Body of pancreas (tissue), 4 donors: ENCODE measurements around the gene UMAD1. TPM values are rescaled to one million over a fixed set of nuclear protein-coding genes. Genes with fewer than 3 reads are reported as not detected.

ENCODE experiments used
- ATAC-seq: fragments of 150-250 bp; one replicate; pipeline ENCODE4 v1.9.1; 2016
- DNase-seq, 4 donors: peaks; one replicate each; pipeline ENCODE4 v3.0.0-alpha.2; 2019
- H3K27ac ChIP-seq, 4 donors: fragments of 200-600 bp; sonication (generic); 1 replicate in 3 of 4; 2 replicates in 1 of 4; pipeline versions ENCODE4 v1.5.1 to v1.6.1; 2016 to 2019; ENCODE audit warnings: mild to moderate bottlenecking in 1 of 4, mixed read lengths in 1 of 4, moderate library complexity in 1 of 4
- H3K27me3 ChIP-seq, 2 donors: fragments of 200-600 bp; sonication (generic); one replicate each; pipeline ENCODE4 v1.6.0; 2016; ENCODE audit warnings: mild to moderate bottlenecking in 1 of 2
- H3K36me3 ChIP-seq, 2 donors: fragments of 200-600 bp; sonication (generic); replicated peaks in 1 of 2; 2 replicates each; pipeline ENCODE4 v1.5.1; 2016; ENCODE audit warnings: low read depth in 2 of 2; ENCODE audit not compliant: insufficient read depth in 1 of 2
- H3K4me1 ChIP-seq: fragments of 200-600 bp; sonication (generic); one replicate; pipeline ENCODE4 v1.6.0; 2016
- H3K4me3 ChIP-seq, 2 donors: fragments of 200-600 bp; sonication (generic); 1 replicate in 1 of 2; 2 replicates in 1 of 2; pipeline ENCODE4 v1.5.1; 2016 to 2019
- H3K9me3 ChIP-seq, 3 donors: fragments of 200-600 bp; sonication (generic); 1 replicate in 2 of 3; 2 replicates in 1 of 3; pipeline ENCODE4 v1.5.1; 2016
- CTCF ChIP-seq, 7 experiments: fragments of 450-650 bp in 4 of 7; fragments of 200-600 bp in 3 of 7; sonication (generic) in 3 of 7; IDR thresholded peaks; one replicate each; pipeline ENCODE4 v1.5.1; 2016 to 2019; ENCODE audit warnings: antibody characterized with exemption in 7 of 7
- POLR2A ChIP-seq, 3 donors: fragments of 450-650 bp; IDR thresholded peaks; one replicate each; pipeline ENCODE4 v1.6.1; 2016; ENCODE audit warnings: antibody characterized with exemption in 3 of 3, mild to moderate bottlenecking in 2 of 3
- WGBS, 2 donors: methylation state at CpG; one replicate each; pipeline ENCODE4 v1.1.5; 2017; 5-methylcytosine and 5-hydroxymethylcytosine counted together
- intact Hi-C: fragments of 100-400 bp; cut with DNase I; formaldehyde crosslinking; loops from one replicate; pipeline ENCODE4 v1.15.1; 2023
- total RNA-seq, 2 donors: library from RNA; depleted of rRNA; stranded (reverse); fragments of >200 nt; gene quantifications; one replicate each; pipeline ENCODE4 v1.1.0, GENCODE V29; 2016

Gene UMAD1
- total RNA-seq, 2 donors from 2014 or later, result 15.8 to 34.8 TPM

- H3K4me3 ChIP-seq, result no peak overlapping the region
- 92 to 96% methylated on average over 3 of the region's 3 CpGs for WGBS, 2 donors
- intact Hi-C loops, result no loop called here
- ATAC-seq (no peak), DNase-seq (no peak)
- no peaks in the 10 kb centered on the region for H3K36me3 ChIP-seq
- H3K4me1 ChIP-seq, result no peaks in the 10 kb centered on the region
- no peak overlapping the region for H3K27ac ChIP-seq
- no peak for TF ChIP-seq CTCF (IDR thresholded peaks at IDR 0.05)
- no peak for TF ChIP-seq POLR2A (IDR thresholded peaks at IDR 0.05)
- H3K9me3 ChIP-seq, result no peaks in the 10 kb centered on the region
- H3K27me3 ChIP-seq, result no peaks in the 10 kb centered on the region
These were observed 146.0 kb downstream of the UMAD1 start for GRCh38 chr7:7786595-7786994.

- intact Hi-C loops, result no loop called here
- no peaks in the 10 kb centered on the region for H3K36me3 ChIP-seq
- WGBS, 2 donors, result 90 to 91% methylated on average over 3 of the region's 3 CpGs
- DNase-seq, result no peak
- no peak for ATAC-seq
- H3K4me3 ChIP-seq, result no peak overlapping the region
- no peaks in the 10 kb centered on the region for H3K9me3 ChIP-seq
- H3K27me3 ChIP-seq, result no peaks in the 10 kb centered on the region
- no peaks in the 10 kb centered on the region for H3K4me1 ChIP-seq
- no peak for TF ChIP-seq POLR2A (IDR thresholded peaks at IDR 0.05)
- no peak overlapping the region for H3K27ac ChIP-seq
These were observed 149.0 kb downstream of the UMAD1 start for GRCh38 chr7:7789551-7789988.

- ATAC-seq (no peak), DNase-seq (no peak)
- H3K27me3 ChIP-seq, result no peaks in the 10 kb centered on the region
- H3K4me3 ChIP-seq, result no peak overlapping the region
- TF ChIP-seq CTCF (IDR thresholded peaks at IDR 0.05) (no peak), POLR2A (IDR thresholded peaks at IDR 0.05) (no peak)
- no peaks in the 10 kb centered on the region for H3K36me3 ChIP-seq
- 92 to 95% methylated on average over 6 of the region's 6 CpGs for WGBS, 2 donors
- intact Hi-C loops, result no loop called here
- H3K9me3 ChIP-seq, result no peaks in the 10 kb centered on the region
- no peak overlapping the region for H3K27ac ChIP-seq
- no peaks in the 10 kb centered on the region for H3K4me1 ChIP-seq
These were observed 149.6 kb downstream of the UMAD1 start for GRCh38 chr7:7790041-7790741.

- no peak overlapping the region for H3K4me3 ChIP-seq
- no peaks in the 10 kb centered on the region for H3K4me1 ChIP-seq
- no peak overlapping the region for H3K27ac ChIP-seq
- H3K27me3 ChIP-seq, result no peaks in the 10 kb centered on the region
- intact Hi-C loops, result no loop called here
- DNase-seq, result no peak
- H3K36me3 ChIP-seq, result no peaks in the 10 kb centered on the region
- WGBS, 2 donors, result 91 to 94% methylated on average over 5 of the region's 5 CpGs
- no peaks in the 10 kb centered on the region for H3K9me3 ChIP-seq
- no peak for ATAC-seq
- TF ChIP-seq POLR2A (IDR thresholded peaks at IDR 0.05), result no peak
- TF ChIP-seq CTCF (IDR thresholded peaks at IDR 0.05), result no peak
These were observed 151.0 kb downstream of the UMAD1 start for GRCh38 chr7:7791523-7791922.

- Histone ChIP-seq H3K4me1 (no peaks in the 10 kb centered on the region), H3K9me3 (no peaks in the 10 kb centered on the region), H3K27ac (no peak overlapping the region), H3K27me3 (no peaks in the 10 kb centered on the region), H3K4me3 (no peak overlapping the region), H3K36me3 (no peaks in the 10 kb centered on the region)
- ATAC-seq, result no peak
- WGBS, 2 donors, result 65 to 78% methylated on average over 1 of the region's 1 CpG
- DNase-seq, result no peak
- intact Hi-C loops, result no loop called here
- TF ChIP-seq CTCF (IDR thresholded peaks at IDR 0.05), result no peak
- TF ChIP-seq POLR2A (IDR thresholded peaks at IDR 0.05), result no peak
These were observed 151.5 kb downstream of the UMAD1 start for GRCh38 chr7:7792056-7792455.
